Astrocyte (in vitro differentiated cells and primary cell): ENCODE data around the gene NREP.

Experiments
- EZH2 ChIP-seq: IDR thresholded peaks from 2 replicates; pipeline ENCODE4 v1.6.1; 2012; ENCODE audit warnings: mild to moderate bottlenecking, low read length, inconsistent platforms; ENCODE audit not compliant: insufficient read depth
- TF ChIP-seq, protein P1 (sequence below): IDR thresholded peaks from 2 replicates; pipeline ENCODE4 v1.5.1; 2011; ENCODE audit warnings: low read depth, mild to moderate bottlenecking, inconsistent platforms, low read length, moderate library complexity; ENCODE audit not compliant: insufficient read depth

- no peak for TF ChIP-seq EZH2
- TF ChIP-seq, protein P1, sequence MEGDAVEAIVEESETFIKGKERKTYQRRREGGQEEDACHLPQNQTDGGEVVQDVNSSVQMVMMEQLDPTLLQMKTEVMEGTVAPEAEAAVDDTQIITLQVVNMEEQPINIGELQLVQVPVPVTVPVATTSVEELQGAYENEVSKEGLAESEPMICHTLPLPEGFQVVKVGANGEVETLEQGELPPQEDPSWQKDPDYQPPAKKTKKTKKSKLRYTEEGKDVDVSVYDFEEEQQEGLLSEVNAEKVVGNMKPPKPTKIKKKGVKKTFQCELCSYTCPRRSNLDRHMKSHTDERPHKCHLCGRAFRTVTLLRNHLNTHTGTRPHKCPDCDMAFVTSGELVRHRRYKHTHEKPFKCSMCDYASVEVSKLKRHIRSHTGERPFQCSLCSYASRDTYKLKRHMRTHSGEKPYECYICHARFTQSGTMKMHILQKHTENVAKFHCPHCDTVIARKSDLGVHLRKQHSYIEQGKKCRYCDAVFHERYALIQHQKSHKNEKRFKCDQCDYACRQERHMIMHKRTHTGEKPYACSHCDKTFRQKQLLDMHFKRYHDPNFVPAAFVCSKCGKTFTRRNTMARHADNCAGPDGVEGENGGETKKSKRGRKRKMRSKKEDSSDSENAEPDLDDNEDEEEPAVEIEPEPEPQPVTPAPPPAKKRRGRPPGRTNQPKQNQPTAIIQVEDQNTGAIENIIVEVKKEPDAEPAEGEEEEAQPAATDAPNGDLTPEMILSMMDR: no peak
These were observed 50.6 kb downstream of the NREP start for GRCh38 chr5:111706345-111706744.
